Kidney (tissue), 14 donors: Measurements from ENCODE around the gene TMEM183A. TPM values are rescaled to one million over a fixed set of nuclear protein-coding genes. Genes with fewer than 3 reads are reported as not detected.

ENCODE experiments used
- DNase-seq, 5 donors: peaks; one replicate each; pipeline ENCODE4 v3.0.0-alpha.2; 2013 to 2020
- FAIRE-seq: peaks from 2 replicates; lab custom pipeline; 2012; peaks lifted over from hg19 to GRCh38; lab: Jason Lieb, UNC
- H3K27ac ChIP-seq, 2 donors: one replicate each; pipeline ENCODE4 v1.7.0; 2013; ENCODE audit warnings: low read depth in 2 of 2, low read length in 2 of 2, inconsistent platforms in 1 of 2
- H3K27me3 ChIP-seq: one replicate; pipeline ENCODE4 v1.7.1; 2013; ENCODE audit warnings: low read length, inconsistent platforms; ENCODE audit not compliant: control insufficient read depth, insufficient read depth
- H3K36me3 ChIP-seq, 3 donors: one replicate each; pipeline versions ENCODE4 v1.7.0 to v1.7.1; 2013; ENCODE audit warnings: low read length in 3 of 3, control low read depth in 1 of 3, inconsistent platforms in 1 of 3; ENCODE audit not compliant: insufficient read depth in 3 of 3, control insufficient read depth in 2 of 3
- H3K4me1 ChIP-seq, 3 donors: one replicate each; pipeline versions ENCODE4 v1.7.0 to v1.7.1; 2013; ENCODE audit warnings: low read length in 3 of 3, inconsistent platforms in 1 of 3, low read depth in 1 of 3; ENCODE audit not compliant: control insufficient read depth in 2 of 3, insufficient read depth in 2 of 3
- H3K4me3 ChIP-seq, 3 donors: one replicate each; pipeline versions ENCODE4 v1.7.0 to v1.8.1; 2013; ENCODE audit warnings: low read length in 3 of 3, control low read depth in 1 of 3, inconsistent platforms in 1 of 3
- H3K9ac ChIP-seq, 3 donors: one replicate each; pipeline versions ENCODE4 v1.7.0 to v1.7.1; 2013; ENCODE audit warnings: low read length in 3 of 3, control low read depth in 1 of 3, inconsistent platforms in 1 of 3
- H3K9me3 ChIP-seq, 3 donors: one replicate each; pipeline versions ENCODE4 v1.7.0 to v1.7.1; 2013; ENCODE audit warnings: low read length in 3 of 3, control low read depth in 1 of 3, inconsistent platforms in 1 of 3; ENCODE audit not compliant: control insufficient read depth in 2 of 3, insufficient read depth in 1 of 3
- intact Hi-C: fragments of 100-400 bp; cut with DNase I; formaldehyde crosslinking; loops from one replicate; pipeline ENCODE4 v1.11.1; 2022
- polyA plus RNA-seq: library from polyadenylated mRNA; stranded (reverse); fragments of 350-450 nt; fragmentation: Illumina TruSeq; extraction: RNeasy Lipid Tissue Mini Kit (QIAGEN cat#74804); gene quantifications from one replicate; pipeline ENCODE4 v1.2.3, GENCODE V29; 2014; ENCODE audit warnings: low read depth, low replicate concordance; ENCODE audit not compliant: insufficient read depth
- total RNA-seq: library from RNA; stranded (reverse); fragmentation: NEBNext Ultra II Directional; extraction: Animal tissue kit (Norgen Biotek cat#: 25700); gene quantifications from one replicate; pipeline ENCODE4 v1.2.1, GENCODE V29; 2021
- TF ChIP-seq, protein P1 (sequence below): IDR thresholded peaks from 3 replicates; pipeline ENCODE4 v1.5.1; 2012; ENCODE audit warnings: mild to moderate bottlenecking, moderate library complexity, borderline replicate concordance; ENCODE audit not compliant: insufficient read depth; ENCODE audit errors: extremely low read depth
- donor health status: control.
- donor health status: control.
- donor health status: control.
- donor health status: control.
- donor health status: control.
- donor health status: DM: yes; HTN: yes; CAD: no.
- donor health status: Normal renal cell carcinoma (clear cell type).

The TMEM183A gene
- total and polyA plus RNA-seq, 2 donors from 2014 or later, result 47.5 to 47.9 TPM

DNA sequence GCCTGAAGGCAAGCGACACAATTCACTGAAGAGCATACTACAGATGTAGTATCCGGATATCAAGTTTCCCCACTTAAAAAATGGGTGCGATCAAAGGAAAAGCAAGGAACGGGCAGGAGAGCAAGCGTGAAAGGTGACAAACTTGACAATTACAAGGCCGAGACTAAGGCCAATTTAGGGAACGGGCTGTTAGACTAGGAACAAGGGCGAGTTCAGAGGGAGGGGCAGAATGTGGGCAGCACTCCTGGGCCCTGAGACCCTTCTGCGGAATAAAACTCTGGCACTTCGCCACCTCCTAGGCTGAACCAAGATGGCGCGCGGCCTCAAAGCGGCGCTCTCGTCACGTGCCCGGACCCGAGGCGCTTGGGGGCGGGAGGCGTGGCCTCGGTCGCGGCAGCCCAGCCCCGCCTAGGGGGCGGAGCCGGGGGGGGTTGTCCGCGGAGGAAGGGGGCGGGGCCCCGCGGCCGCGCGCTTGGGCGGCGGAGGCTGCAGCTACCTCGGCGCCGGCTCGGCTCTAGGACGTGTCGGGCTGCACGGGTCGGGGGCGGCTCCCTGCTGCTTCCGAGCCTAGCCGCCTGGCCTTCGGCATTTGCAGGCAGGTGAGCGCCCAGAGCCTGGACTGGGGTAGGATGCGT, 19.0 kb downstream of the TMEM183A start, which contains the start of gene PPFIA4:
Gene PPFIA4 (plus strand): TSS at position 461 of the 635 bp plus-strand sequence. CDS start 12,518 bp downstream, outside the sequence.
- intact Hi-C loops, result no loop called here
- Histone ChIP-seq H3K4me3 (peak within 1 kb of the TSS; percentile 65 to 71 (median 70)), H3K27me3 (no peaks in the 10 kb centered on the region), H3K9me3 (no peaks in the 10 kb centered on the region), H3K4me1 (peaks cover 0 to 8% (median 0%) of the 10 kb centered on the region in 3 donors), H3K36me3 (peaks cover 7 to 19% (median 12%) of the 10 kb centered on the region in 3 donors), H3K9ac (peak within 1 kb of the TSS in 2 of 3 donors; percentile 60 to 80), H3K27ac (no peak within 1 kb of the TSS)
- FAIRE-seq (no peak), DNase-seq (peak; percentile 92 to 96 (median 94))
- TF ChIP-seq, protein P1, sequence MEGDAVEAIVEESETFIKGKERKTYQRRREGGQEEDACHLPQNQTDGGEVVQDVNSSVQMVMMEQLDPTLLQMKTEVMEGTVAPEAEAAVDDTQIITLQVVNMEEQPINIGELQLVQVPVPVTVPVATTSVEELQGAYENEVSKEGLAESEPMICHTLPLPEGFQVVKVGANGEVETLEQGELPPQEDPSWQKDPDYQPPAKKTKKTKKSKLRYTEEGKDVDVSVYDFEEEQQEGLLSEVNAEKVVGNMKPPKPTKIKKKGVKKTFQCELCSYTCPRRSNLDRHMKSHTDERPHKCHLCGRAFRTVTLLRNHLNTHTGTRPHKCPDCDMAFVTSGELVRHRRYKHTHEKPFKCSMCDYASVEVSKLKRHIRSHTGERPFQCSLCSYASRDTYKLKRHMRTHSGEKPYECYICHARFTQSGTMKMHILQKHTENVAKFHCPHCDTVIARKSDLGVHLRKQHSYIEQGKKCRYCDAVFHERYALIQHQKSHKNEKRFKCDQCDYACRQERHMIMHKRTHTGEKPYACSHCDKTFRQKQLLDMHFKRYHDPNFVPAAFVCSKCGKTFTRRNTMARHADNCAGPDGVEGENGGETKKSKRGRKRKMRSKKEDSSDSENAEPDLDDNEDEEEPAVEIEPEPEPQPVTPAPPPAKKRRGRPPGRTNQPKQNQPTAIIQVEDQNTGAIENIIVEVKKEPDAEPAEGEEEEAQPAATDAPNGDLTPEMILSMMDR, result no peak

DNA sequence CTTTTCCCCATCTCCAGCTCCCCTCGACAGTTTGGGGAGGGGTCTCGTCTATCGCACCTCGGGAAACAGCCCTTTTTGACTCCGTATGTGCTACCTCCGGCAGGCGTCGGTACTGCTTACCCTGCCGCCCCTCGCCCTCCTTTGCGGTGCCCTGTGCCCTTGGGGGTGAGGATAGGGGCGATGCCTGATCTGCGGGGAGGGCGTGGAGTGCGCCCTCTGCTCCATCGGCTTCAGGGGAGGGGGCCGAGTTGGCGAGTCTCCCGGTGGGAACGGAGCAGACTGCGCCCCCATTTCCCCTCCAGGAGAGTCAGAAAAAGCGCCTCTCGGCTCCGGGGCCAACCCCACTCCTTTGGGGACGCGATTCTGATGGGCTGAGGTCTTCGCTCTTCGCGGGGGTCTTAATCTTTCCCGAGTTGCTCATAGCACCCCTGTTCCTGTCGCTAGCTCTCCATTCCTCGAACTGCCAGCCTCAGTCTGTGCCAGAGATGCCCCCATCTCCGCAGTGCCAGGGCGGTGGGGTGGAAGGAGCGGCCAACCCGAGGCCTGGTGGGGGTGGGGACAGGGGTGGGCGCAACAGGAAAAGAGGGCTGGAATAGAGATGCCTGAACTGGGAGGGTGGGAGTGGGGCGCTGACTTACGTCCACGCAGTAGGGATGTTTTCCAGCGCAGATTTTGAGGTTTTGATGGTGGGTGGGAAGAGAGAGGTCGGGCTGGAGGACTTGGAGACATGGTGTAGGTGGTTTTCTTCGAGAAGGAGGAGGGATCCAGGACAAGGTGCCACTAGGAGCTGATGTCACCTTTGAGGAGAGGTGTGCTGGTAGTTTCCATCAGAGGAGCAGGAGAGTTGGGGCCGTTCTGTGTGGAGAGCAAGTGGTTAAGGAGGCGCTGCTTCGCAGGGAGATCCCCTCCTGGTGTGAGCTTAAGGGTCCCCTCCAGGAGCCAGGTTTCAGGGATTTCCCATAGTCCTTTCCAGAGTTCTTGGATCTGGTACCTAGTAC, 19.8 kb downstream of the TMEM183A start:
- Histone ChIP-seq H3K9me3 (no peaks in the 10 kb centered on the region), H3K27me3 (no peaks in the 10 kb centered on the region), H3K4me1 (peaks cover 0 to 8% (median 0%) of the 10 kb centered on the region in 3 donors), H3K4me3 (peak overlapping the region; percentile 65 to 71 (median 70)), H3K9ac (peak overlapping the region in 2 of 3 donors; percentile 60 to 80), H3K27ac (no peak overlapping the region), H3K36me3 (peaks cover 4 to 11% (median 4%) of the 10 kb centered on the region in 3 donors)
- DNase-seq (peak in 1 of 5 donors; percentile 27), FAIRE-seq (no peak)
- TF ChIP-seq, protein P1, result no peak
- intact Hi-C loops, result no loop called here

DNA sequence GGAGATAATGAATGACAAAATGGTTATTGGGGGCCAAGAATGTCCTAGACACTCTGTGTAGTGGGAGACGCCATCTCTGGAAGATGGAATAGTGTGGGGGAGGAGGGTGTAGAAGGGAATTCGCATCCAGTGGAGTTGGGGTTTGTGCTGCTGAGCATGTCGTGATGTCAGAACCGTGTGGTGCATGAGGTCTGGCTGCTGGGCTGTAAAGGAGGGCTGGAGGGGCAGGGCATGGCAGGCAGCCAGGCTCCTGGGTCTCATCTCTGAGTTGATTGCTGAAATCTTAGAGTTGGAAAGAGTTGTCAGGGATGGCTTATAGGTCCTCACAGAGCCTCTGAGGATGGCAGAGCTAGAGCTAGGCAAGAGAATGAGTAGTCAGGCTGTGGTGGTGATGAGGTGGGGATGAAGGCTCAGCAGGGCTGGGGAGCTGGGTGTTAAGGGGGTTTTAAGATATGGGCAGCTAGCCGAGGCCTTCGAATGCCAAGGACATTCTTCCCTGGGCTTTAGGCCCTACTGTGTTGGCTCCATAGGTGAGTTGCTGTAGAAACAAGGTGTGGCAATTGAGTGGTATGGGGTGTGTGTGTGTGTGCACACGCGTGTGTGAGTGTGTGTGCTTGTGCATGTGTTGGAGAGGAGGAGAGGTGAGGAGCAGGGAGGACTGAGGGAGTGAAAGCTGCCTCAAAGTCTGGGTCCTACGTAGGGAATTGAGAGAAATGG, 21.1 kb downstream of the TMEM183A start:
- FAIRE-seq (no peak), DNase-seq (peak in 1 of 5 donors; percentile 59)
- Histone ChIP-seq H3K9me3 (no peaks in the 10 kb centered on the region), H3K9ac (no peak overlapping the region), H3K4me1 (peaks cover 0 to 8% (median 0%) of the 10 kb centered on the region in 3 donors), H3K27me3 (no peaks in the 10 kb centered on the region), H3K36me3 (peaks cover 2 to 10% (median 4%) of the 10 kb centered on the region in 3 donors), H3K4me3 (no peak overlapping the region), H3K27ac (no peak overlapping the region)
- intact Hi-C loops, result no loop called here
- TF ChIP-seq, protein P1, result no peak
